Neural progenitor cell (in vitro differentiated cells): ENCODE measurements around the gene ZNF627.
"Not testable (repeated sequence)": the region's sequence is repeated elsewhere in the genome, so short reads cannot be mapped to it uniquely, and the experiment has no call there.

ENCODE experiments used
- EZH2 ChIP-seq: fragments of 200-600 bp; sonication (generic); IDR thresholded peaks from 2 replicates; pipeline ENCODE4 v1.6.1; 2017; ENCODE audit warnings: antibody characterized with exemption, mild to moderate bottlenecking, moderate library complexity
- TF ChIP-seq, protein P1 (sequence below): fragments of 200-600 bp; sonication (generic); IDR thresholded peaks from 2 replicates; pipeline ENCODE4 v1.5.1; 2017; ENCODE audit warnings: antibody characterized with exemption, mild to moderate bottlenecking

DNA sequence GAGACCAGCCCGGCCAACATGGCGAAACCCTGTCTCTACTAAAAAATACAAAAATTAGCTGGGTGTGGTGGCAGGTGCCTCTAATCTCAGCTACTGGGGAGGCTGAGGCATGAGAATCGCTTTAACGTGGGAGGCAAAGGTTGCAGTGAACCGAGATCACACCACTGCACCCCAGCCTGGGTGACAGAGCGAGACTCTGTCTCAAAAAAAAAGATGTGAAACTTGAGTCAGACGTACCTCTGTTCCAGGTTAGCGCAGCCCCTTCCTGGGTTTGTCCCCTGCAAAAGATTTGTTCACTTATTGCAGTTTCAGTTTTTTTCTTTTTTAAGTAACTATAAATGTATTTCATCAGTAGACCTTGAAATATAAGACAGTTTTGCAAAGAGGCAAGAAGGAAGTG lies 2.4 kb downstream of the ZNF627 start:
- TF ChIP-seq, protein P1, sequence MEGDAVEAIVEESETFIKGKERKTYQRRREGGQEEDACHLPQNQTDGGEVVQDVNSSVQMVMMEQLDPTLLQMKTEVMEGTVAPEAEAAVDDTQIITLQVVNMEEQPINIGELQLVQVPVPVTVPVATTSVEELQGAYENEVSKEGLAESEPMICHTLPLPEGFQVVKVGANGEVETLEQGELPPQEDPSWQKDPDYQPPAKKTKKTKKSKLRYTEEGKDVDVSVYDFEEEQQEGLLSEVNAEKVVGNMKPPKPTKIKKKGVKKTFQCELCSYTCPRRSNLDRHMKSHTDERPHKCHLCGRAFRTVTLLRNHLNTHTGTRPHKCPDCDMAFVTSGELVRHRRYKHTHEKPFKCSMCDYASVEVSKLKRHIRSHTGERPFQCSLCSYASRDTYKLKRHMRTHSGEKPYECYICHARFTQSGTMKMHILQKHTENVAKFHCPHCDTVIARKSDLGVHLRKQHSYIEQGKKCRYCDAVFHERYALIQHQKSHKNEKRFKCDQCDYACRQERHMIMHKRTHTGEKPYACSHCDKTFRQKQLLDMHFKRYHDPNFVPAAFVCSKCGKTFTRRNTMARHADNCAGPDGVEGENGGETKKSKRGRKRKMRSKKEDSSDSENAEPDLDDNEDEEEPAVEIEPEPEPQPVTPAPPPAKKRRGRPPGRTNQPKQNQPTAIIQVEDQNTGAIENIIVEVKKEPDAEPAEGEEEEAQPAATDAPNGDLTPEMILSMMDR: not testable (repeated sequence)
- not testable (repeated sequence) for TF ChIP-seq EZH2
